Islet precursor cell (in vitro differentiated cells): ENCODE measurements around the gene IL17C.

ENCODE experiments used
- DNase-seq: peaks from one replicate; pipeline ENCODE4 v3.0.0-alpha.2; 2018

IL17C gene

DNA sequence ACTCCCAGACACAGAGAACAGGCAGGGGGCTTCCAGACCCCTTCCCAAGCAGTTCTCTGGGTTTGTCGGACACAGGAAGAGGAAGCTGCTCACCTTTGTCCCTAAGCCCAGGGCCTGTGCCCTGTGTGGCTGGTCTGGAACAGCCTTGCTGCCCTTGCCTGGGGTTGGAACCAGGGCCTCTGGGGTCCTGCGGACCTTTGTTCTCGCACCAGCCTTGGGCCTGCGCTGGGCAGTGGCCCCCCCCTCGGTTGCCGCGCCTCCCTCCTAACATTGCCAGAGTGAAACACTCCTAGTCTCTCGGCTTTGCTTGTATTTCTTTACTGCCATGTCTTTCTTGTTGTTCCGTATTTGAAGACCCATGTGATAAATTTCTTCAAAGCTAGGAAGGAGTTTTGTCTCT is 8.5 kb upstream of the IL17C start:
- no peak for DNase-seq

DNA sequence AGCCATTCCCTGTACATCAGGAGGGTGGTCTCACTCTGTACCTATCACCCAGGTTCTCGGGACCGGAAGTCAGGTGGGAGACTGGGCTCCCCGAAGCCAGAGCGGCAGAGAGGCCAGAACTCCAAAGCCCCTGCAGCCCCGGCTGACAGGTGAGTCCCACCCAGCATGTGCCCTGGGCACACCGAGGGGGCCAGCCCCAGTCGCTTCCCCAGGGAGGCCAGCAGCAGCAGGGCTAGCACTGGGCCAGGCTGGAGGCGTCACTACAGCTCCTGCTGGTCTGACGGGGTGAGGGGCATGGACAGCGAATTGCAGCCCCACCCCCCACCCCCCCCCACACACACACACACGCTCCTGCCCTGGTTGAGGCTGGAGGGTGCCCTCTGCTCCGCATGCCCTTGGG is 7.9 kb upstream of the IL17C start:
- no peak for DNase-seq

DNA sequence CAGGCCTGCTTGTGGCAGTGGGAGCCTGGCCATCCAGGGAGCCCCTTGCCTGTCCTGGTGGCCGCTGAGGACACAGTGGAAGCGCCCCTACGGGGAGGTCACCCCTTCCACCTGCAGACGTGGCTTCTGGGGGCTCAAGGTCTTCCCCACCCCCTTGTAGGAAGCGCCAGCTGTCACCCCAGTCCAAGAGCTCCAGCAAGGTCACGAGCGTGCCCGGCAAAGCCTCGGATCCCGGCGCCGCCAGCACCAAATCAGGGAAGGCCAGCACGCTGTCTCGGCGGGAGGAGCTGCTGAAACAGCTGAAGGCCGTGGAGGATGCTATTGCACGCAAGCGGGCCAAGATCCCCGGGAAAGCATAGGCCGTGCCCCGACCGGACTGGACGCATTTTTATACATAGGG is 7.4 kb upstream of the IL17C start:
- DNase-seq: no peak

DNA sequence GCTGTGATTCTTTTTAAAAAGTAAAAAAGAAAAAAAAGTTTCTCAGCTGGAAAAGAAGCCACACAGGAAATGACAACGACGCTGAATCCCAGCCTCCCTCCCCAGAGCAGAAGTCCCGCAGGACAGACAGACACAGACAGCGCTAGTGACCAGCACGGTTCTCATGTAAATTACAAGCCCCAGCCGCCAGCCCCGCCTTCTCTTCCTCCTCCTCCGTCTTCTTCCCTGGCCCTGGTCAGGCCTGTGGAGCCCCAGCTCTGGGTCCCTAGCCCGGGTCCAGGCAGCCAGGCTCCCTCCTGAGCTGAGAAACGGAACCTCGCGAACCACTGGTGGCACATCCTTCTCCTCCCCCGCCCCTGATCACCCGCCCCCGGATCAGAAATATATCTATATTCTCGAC is 7.0 kb upstream of the IL17C start:
- no peak for DNase-seq

DNA sequence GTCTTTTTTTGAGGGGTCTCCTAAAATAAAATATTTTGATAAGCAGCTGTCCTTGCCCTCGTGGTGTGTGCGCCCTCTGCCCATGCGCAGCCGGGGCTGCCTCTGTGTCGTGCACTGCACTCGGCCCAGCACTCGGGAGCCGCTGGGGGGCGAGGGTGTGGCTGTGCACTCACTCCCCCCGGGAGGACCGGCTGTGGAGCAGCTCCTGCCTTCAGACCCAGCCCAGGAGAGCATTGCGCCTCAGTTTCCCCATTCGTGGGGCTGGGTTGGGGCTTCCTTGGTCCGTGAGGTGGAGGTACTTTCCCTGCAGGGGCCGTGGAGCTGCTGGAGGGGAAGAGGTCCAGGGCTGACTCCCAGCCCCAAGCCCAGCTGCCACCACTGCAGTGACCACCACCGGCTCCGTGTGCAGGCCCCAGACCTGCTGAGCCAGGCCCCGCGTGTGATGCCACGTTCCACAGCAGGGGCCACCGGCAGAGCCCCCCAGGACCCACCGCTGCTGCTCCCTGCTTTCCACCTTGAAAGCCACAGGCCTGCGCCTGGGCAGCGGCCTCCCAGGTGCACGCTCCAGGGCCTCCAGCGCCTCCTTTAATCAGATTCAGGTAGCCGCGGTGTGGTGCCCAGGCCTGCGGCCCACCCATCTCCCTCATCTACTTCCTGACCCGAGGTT is 6.3 kb upstream of the IL17C start:
- no peak for DNase-seq

DNA sequence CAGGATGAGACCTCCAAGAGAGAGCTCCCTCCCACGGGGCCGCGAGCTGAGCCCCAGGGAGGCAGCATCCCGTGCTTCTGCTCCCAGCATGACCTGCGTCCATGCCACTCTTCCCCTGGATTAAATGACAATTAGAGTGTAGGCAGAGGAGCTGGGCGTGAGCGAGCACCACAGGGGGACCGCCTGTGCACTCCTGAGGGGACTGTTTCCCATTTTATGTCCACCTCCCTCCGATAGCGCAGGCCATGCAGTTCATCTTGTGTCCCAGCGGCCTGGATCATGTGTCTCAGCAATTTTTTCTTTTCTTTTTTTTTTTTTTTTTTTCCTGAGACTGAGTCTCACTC is 5.8 kb upstream of the IL17C start:
- no peak for DNase-seq

DNA sequence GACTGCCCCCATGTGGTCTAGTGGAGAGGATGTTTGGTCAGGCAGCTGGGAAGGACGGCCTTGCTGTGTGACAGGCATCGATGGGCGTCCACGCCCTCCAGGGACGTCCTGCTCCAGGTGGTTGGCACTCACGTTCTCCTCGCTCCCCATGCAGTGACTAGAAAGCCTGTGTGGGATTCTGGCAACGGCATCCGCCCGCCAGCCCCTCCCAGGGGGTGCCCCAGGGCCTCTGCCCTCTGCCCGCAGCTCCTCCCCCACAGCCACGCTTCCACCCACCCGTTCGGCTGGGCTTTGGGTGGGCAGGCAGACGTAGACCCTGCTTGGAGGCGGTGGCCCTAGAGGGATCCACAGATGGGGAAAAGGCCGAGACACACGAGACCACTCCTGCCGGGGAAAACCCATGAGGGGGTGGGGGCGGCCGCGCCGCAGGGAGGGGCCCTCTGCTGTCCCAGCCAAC is 4.7 kb upstream of the IL17C start:
- DNase-seq: peak; percentile 92

DNA sequence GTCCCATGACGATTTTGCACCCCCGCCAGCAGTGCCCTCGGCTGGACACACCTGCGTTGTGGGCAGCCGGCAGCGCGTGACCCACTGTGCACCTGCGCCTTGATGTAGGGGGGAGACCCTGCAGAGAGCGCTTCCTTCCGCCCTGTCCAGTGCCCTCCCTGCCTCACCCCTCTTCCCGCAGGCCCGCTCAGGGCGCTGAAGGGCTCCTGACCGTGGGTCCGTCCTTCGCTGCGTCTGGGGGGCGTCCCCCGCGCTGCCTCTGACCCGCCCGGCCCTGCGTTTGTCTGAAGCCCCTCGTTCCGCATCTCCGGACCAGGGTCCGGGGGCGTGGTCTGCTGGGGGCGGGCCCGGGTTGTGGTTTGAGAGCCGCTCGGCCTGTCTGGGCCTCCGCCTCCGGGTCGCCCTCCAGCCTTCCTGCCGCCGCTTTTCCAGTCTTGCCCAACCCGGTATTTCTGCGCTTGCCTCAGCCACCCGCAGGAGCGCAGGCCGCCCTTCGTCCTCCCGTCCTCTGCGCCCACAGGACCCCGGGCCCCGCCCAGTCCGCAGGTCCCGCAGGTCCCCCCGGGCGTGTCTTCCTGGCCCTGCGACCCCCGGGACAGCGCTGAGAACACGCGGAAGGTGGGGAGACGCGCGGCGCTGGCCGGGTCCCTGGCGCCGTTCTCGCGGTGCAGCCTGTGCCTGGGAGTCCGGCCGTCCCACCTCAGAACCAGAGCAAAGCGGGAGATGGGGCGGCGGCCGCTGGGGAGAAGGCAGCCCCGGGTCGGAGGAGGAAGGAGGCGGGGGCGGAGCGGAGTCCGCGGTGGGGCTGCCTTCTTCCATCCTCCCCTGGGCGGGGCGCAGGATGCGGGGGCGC is 4.0 kb upstream of the IL17C start:
- peak; percentile 88 for DNase-seq

DNA sequence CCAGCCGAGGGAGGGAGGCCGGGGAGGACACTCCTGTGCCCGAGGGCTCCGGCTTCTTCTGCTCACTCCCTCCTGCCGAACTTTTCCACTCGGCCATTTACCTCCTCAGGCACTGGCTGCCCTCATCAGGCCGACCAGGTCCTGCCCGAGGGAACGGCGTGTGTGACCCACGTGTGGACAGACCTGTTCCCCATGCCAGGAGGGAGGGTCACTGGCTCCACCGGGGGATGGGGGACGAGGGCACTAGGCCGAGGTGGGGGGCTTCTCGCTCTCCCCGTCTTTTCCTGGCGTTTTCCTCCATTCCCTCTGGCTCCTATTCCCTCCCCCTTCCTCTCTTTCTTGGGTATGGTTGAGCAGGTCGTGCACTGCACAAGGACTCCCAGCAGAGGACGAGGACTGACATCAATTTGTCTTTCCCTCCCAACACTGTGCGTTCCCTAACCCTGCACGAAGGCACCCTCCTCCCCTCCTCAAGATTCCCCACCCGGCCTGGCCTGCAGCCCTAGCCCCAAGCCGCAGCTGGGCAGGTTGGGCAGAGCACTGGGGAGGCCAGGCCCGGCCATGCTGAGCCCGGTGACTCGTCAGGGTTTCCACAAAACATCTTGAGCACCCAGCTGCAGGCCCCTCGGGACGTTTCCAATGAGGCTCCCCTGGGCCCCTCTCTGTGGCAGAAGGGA is 3.2 kb upstream of the IL17C start:
- DNase-seq: no peak

DNA sequence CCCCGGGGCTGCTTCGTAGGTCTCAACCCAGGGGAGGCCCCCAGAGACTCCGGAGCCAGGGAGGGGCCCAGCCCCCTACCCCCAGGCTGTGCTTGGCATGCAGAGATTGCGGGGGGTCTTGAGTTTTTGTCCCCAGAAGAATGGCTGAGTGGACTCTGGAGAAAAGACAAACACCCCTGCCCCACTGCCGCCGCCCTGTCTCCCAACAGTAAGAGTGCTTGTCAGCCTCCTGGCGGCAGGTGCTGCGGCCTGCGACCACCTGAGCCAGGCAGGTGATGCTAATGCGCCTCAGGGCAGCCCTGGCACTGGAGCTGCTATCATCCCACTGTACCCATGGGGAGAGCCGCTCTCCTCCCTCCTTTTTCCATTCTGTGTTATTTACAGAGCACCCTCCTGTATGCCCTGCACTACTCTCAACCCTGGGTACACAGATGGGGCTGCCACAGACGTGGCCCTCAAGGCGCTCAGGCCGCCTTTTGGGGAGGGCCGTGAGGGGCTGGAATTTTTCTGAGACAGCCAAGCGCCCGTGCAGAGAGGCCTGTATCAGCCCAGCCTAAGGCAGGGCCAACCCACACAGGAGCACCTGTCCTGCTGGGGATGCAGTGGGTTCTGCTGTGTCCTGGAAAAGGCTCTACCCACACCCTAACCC is 2.6 kb upstream of the IL17C start:
- DNase-seq: no peak

DNA sequence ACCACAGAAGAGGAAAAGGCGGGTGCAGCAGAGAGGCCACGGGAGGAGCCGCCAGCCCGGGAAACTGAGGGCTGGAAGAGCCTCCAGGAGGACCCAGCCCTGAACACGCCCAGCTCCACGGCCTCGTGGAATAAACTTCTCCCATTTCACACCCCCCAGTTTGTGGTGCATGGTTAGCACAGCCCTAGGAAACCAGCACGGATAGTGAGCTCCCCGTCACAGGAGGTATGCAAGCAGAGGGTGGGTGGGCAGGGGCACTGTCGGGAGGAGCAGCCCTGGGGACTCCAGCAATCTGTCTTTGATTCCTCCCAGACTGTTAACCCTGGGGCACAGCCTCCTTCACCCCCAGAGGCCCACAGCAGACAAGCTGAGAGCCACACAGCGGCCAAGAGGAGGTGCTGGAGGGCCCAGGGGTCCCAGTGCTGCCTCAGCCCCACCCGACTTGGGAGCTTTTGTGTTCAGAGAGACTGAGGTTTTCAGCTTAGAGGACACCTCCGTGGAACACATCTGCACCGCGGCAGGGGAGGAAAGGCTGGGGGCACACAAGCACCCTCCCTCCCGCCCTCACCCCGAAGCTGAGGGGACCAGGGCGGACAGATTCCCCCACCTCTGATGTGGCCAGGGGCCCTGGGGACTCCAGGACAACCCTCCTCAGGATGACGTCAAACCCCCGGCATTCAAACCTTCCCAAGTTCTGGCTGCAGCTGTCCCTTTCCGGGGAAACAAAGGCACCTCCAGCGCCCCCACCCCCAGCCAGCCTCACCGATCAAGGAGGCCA is 1.7 kb upstream of the IL17C start:
- DNase-seq: no peak

DNA sequence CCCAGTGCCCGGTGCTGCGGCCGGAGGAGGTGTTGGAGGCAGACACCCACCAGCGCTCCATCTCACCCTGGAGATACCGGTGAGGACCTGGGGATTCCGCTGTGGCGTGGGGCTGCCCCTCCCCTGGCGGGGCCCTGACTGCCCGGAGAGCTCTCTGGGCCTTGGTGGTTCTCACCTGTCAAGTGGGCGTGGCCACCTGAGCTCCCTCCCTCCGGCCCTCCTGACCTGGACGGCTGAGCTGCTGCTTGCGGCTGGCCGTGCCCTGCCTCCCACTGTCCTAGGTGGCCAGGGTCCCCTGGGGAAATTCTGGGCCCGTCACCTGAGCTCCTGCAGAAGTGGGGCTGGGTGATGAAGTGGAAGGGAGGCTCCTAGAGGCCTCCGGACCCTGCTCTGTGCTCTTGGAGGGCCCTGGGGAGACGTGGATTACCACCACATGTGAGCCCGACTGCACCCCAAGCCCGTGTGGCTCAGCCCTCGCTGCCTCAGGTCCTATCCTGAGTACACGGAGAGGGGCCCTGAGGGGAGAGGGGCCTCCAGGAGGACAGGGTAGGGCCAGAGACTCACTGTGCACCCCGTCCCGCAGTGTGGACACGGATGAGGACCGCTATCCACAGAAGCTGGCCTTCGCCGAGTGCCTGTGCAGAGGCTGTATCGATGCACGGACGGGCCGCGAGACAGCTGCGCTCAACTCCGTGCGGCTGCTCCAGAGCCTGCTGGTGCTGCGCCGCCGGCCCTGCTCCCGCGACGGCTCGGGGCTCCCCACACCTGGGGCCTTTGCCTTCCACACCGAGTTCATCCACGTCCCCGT is 1.1 kb downstream of the IL17C start:
- peak; percentile 86 for DNase-seq

DNA sequence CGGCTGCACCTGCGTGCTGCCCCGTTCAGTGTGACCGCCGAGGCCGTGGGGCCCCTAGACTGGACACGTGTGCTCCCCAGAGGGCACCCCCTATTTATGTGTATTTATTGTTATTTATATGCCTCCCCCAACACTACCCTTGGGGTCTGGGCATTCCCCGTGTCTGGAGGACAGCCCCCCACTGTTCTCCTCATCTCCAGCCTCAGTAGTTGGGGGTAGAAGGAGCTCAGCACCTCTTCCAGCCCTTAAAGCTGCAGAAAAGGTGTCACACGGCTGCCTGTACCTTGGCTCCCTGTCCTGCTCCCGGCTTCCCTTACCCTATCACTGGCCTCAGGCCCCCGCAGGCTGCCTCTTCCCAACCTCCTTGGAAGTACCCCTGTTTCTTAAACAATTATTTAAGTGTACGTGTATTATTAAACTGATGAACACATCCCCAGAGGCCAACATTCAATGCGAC is 1.7 kb downstream of the IL17C start:
- no peak for DNase-seq

DNA sequence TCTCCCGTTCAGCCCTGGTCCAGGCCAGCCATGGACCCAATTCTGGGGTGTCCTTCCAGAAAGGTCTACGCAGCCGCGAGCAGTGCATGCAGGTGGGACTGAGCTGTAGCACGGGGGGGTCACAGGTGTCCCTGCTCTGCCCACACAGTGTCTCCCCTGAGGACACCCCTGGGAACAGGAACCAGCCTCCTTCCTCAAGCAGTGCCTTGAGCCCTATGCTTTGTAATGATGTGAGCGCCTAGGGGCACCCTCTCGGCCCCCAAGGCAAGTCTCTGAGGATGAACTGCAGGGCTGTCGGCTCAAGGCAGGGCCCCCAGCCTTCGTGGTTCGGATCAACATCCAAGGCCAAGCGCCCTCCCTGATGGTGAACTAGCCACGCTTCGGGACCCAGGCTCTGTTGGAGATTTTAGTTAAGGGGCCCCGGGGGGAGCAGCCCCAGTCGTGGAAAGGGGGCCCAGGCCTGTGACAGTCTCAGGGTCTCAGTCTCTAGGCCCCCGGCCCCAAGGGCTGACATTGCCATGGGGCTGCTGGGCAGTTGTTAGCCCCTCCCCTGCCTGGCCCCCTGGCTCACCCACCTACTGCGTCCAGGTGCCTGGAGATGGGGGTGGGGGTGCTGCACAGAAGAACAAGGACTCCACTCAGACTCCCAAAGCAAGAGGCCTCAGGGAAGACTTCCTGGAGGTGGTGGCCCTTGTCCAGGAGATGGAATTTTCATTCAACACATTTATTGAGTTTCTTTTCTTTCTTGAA is 2.3 kb downstream of the IL17C start:
- no peak for DNase-seq

DNA sequence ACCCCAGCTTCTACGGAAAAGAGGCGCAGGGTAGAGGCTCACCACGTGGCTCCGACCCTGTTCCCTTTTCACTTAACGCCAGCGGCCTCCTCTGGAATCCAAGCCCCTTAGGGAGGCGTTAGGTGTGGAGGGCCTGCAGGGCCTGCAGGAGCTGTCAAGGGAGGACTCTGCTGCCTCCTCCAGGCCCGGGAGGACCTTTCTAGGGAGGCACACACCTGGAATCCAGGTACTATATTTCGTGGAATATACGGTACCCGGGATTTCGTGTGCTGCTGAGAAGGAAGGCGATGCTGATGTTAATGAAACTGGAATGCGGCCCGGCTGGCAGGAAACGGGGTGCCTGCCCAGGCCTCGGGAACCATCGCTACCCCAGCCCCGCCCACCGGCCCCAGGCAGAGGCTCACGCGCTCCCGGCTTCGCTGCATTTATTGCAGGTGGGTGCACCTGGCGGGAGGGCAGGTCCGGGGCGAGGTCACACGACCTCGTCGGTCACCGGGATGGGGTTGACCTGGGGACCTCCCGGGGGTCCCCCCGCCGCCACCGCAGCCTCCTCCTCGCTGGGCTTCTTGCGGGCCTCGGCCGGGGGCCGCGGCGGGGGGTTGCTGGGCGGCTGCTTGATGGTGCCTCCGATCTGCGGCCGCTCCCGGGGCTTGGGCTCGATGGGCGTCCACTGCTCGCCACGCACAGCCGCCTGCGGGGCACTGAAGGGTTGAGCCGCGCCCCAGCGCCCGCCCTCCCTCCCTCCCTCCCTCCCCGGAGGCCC is 4.7 kb downstream of the IL17C start:
- DNase-seq: no peak

DNA sequence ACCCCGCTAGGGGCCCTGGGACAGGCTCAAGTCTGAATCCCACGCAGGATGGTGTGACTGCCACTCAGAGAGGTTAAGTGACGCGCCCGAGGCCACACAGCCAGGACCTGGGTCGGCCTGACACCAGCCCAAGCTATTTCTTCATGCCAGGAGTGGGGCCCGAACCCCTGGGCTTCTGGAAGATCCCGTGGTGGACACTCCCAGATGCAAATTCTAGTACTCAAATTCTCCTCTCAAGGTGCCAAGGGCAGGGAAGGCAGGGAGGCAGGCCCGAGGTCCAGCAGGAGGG is 5.2 kb downstream of the IL17C start:
- DNase-seq: no peak

DNA sequence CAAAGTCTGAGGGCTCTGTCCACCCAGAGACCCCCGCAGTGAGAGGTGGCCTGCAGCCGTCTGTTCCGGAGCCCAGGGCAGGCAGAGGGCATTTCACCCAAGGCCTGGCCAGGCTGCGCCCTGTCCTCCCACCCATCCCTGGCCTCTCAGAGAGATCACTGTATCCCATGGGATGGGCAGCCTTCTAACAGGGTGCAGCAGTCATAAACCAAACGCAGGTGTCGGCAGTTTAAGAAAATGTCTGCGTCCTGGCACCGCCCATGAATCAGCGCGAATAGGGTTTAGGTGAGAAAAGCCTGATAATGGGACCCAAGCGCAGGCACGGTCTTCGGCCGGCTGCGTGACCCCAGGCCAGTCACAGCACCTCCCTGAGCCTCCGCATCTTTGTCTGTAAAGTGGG is 7.1 kb downstream of the IL17C start:
- no peak for DNase-seq

DNA sequence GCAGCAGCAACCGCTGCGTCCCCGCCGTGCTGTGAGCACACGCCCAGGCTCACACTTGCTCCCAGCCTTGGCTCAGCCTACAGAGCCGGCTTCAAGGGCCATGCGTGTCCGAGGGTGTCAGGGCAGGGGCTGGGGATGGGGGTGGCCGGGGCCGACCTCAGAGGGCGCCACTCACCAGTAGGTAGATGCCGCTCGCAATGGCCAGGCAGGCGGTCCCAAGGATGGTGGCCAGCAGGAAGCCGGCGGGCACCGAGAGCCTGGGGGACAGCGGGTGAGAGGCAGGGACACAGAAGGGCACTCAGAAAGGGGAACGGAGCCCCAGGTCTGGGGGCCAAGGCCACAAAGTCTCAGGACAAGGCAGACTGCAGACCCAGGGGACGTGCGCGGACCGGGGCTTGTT is 7.6 kb downstream of the IL17C start:
- no peak for DNase-seq

DNA sequence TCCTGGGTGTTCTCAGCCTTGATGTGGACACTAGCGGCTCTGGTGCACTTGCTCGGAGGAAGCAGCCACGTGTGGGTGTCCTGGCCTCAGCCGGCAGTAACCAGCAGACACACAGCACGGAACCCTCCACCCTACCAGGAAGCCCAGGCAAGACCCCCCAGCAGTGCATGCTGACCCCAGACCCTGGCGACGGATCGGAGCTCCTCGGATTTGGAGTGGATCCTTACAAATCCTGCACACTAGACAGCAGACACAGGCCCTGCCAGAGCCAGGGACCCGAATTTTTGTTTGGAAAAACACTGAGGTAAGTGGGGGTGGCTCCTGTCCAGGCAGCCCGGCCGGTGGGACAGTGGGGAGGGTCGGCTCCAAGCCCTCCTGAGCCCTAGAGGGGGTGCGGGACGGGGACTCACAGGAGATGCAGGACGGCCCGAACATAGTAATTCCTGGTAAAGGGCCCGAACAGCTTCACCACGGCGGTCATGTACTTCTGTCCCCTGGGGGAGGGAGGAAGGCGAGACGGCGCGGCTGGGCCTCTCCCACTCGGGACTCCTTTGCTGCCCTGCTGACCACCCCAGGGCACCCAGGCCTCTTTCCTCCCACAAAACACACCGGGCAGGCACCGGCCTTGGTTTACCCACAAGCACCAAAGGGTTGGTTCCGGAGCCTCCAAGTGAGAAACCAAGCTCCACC is 8.1 kb downstream of the IL17C start:
- DNase-seq: no peak
